Right lung (tissue), 5 donors: Measurements from ENCODE around the gene ABCC4. TPM values are rescaled to one million over a fixed set of nuclear protein-coding genes. Genes with fewer than 3 reads are reported as not detected.

Source experiments
- DNase-seq, 2 donors: peaks; one replicate each; pipeline ENCODE4 v3.0.0-alpha.2; 2013
- polyA plus RNA-seq, 5 donors: library from polyadenylated mRNA; unstranded; fragments of 120-200 nt; gene quantifications; one replicate each; pipeline versions ENCODE4 v1.2.1 to v1.2.3, GENCODE V29; 2013; ENCODE audit warnings: inconsistent platforms in 1 of 5, low replicate concordance in 1 of 5; ENCODE audit not compliant: insufficient read length in 5 of 5, insufficient read depth in 1 of 5

Gene ABCC4
- polyA plus RNA-seq, 5 donors: 26.3 to 53.0 (median 42.0) TPM

DNA sequence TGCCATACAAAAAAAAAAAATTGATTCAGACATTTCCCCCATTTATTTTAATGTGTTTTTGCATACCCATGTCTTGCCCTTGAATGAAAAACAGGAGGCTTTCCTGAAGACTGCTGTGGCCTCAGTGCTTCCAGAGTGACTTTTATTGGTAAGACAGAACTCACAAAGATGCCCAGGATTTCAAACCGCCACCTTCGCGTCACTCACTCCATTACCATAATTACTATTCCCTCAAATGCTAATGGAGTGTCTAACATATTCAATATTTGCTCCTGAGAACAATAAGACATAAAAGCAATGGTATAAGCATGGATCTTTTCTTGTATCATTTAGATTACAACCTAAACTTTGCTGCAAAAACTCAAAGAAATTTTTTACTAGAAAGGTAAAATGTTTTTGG lies 306.7 kb downstream of the ABCC4 start:
- DNase-seq: no peak

DNA sequence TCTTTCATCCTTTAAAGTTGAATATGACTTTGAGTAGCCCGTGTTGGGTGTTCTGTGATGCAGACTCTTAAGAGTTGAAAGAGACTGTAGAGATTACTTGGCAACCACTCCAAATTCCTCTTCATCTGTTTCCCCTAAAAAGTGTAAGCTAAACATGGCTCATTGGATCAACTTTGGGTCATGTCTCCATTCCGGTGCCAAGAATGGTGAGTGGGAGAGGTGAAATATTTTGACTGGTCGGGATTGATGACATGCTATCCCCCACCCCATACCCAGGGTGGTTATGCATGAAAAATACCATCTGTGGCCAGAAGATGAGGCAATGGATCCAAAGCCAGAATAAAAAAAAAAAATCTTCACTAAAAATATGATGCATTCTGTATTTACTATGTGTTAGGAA lies 307.6 kb downstream of the ABCC4 start:
- DNase-seq: no peak

GRCh38 chr13:94992036-94992960 lies 309.0 kb downstream of the ABCC4 start:
- DNase-seq: no peak

GRCh38 chr13:94988654-94989053 lies 312.6 kb downstream of the ABCC4 start:
- no peak for DNase-seq

- DNase-seq: no peak
These were observed 313.4 kb downstream of the ABCC4 start for GRCh38 chr13:94987869-94988268.

DNA sequence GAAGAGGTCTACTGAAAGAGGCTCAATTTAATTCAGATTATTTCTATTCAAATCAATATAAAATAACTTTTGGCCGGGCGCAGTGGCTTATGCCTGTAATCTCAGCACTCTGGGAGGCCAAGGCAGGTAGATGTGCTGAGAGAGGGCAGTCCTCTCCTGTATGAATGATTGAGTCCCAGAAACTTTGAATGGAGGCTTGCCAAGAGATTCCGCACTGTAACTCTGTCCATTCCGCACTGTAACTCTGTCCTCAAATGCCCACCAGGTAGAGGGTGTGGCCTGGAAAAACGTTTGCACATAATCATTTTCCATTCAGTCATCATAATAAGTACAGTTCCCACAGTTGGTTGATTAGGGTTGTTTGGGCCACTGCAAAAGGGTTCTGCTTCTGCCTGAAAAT lies 314.2 kb downstream of the ABCC4 start:
- DNase-seq: no peak

- no peak for DNase-seq
These were observed 316.3 kb downstream of the ABCC4 start for GRCh38 chr13:94984958-94985357.

DNA sequence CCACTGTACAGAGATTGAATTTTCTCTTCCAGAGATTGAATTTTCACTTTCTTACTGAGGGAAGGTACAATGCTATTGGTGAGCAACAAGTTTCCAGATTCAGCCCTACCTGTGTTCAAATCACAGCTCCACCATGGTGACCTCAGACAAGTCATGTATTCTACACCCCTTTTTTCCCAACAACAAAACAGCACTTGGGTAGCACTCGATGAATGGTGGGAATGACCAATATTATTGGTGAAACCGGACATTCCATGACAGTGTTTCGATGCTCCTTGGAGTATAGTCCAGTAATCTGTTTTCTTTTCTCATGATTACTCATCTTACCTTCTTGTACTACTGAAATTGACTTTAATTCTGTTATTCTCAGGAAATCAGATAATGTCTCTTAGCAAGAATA lies 322.7 kb downstream of the ABCC4 start:
- no peak for DNase-seq

DNA sequence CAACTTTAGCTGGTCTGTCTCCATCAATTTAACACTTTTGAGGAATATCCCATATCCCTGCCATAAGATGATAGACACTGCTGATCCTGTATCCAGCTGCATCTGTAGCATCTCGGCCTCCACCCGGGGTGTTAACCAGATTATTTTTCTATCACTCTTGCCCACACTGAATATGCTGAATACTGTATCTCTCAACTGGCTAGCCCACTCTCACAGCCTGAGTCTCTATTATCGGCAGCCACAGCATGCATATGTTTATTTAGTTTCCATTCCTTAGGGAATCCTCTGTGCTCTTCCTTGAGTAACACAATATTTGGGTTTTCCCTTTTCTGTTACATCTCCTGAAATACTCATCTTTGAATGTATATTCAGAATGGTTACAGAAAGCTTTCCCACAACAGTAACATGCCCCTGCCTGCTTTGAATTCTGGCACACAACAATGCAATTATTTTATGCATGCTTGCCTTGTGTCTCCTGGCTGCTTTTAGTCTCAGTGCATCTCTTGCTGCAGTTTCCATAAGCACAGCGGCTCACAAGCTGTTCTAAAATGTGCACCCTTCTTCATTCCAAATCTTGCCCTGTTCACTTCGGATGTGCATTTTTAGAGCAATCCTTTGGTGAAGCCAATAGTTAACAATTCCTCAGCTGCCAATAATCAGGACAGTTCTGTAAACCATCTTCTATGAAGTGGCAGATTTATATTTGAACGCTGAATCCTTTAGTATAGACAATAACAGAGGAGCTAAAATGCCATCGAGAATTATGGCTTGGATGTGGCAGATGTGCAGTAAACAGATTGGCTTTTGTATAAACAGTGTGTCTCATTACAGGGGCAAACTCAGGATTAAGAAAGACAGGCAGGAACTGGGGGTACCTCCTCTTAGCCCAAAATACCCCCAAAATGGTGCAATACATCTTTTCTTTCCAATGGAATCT lies 327.0 kb downstream of the ABCC4 start:
- DNase-seq: no peak

- no peak for DNase-seq
These were observed 329.0 kb downstream of the ABCC4 start for GRCh38 chr13:94972262-94972661.
